KMS-11 (cell line): Measurements from ENCODE around the gene STK32C.

Experiments used
- H2AFZ ChIP-seq: fragments of 200-600 bp; sonication (generic); 2 replicates; pipeline ENCODE4 v1.6.1; 2016; ENCODE audit warnings: antibody characterized with exemption, mixed run types, low read depth
- H3K27ac ChIP-seq: fragments of 200-600 bp; sonication (generic); 2 replicates; pipeline ENCODE4 v1.6.1; 2016; ENCODE audit warnings: mild to moderate bottlenecking, mixed run types
- H3K27me3 ChIP-seq: fragments of 200-600 bp; sonication (generic); 2 replicates; pipeline ENCODE4 v1.6.1; 2017; ENCODE audit warnings: mild to moderate bottlenecking, low read depth, mixed run types, moderate library complexity; ENCODE audit not compliant: insufficient read depth
- H3K36me3 ChIP-seq: fragments of 200-600 bp; sonication (generic); 2 replicates; pipeline ENCODE4 v1.6.1; 2017; ENCODE audit warnings: mild to moderate bottlenecking, mixed run types; ENCODE audit not compliant: insufficient read depth
- H3K4me1 ChIP-seq: fragments of 200-600 bp; sonication (generic); 2 replicates; pipeline ENCODE4 v1.6.1; 2016; ENCODE audit warnings: mild to moderate bottlenecking, low read depth, mixed run types; ENCODE audit not compliant: poor library complexity, severe bottlenecking
- H3K4me2 ChIP-seq: fragments of 200-600 bp; sonication (generic); 2 replicates; pipeline ENCODE4 v1.7.0; 2016; ENCODE audit warnings: mild to moderate bottlenecking, mixed run types
- H3K4me3 ChIP-seq: fragments of 200-600 bp; sonication (generic); IDR thresholded peaks from 2 replicates; pipeline ENCODE4 v1.6.1; 2017; ENCODE audit warnings: low read depth, low read length, mixed read lengths; ENCODE audit not compliant: insufficient read depth
- H3K79me2 ChIP-seq: fragments of 200-600 bp; sonication (generic); 2 replicates; pipeline ENCODE4 v1.6.1; 2016; ENCODE audit warnings: low read depth, mixed run types; ENCODE audit not compliant: insufficient read depth
- H3K9ac ChIP-seq: fragments of 200-600 bp; sonication (generic); 2 replicates; pipeline ENCODE4 v1.6.1; 2016; ENCODE audit warnings: mild to moderate bottlenecking, mixed run types
- H4K20me1 ChIP-seq: fragments of 200-600 bp; sonication (generic); 2 replicates; pipeline ENCODE4 v1.6.1; 2016; ENCODE audit warnings: mild to moderate bottlenecking, mixed run types; ENCODE audit not compliant: insufficient read depth
- CTCF ChIP-seq: fragments of 200-600 bp; sonication (generic); conservative IDR thresholded peaks from 2 replicates; pipeline ENCODE4 v1.6.1; 2017; ENCODE audit warnings: low read depth, mild to moderate bottlenecking, antibody characterized with exemption, low read length, moderate library complexity, mixed read lengths

The STK32C gene

GRCh38 chr10:132246296-132246695, 61.5 kb downstream of the STK32C start:
- Histone ChIP-seq H3K4me1 (no peaks in the 10 kb centered on the region), H3K4me3 (no peak overlapping the region), H3K4me2 (no peak overlapping the region), H3K27me3 (peaks cover 30% of the 10 kb centered on the region), H3K79me2 (no peaks in the 10 kb centered on the region), H3K27ac (no peak overlapping the region), H3K36me3 (no peaks in the 10 kb centered on the region), H4K20me1 (no peaks in the 10 kb centered on the region), H2AFZ (no peak overlapping the region), H3K9ac (no peak overlapping the region)
- no peak for TF ChIP-seq CTCF

GRCh38 chr10:132245056-132245455, 62.7 kb downstream of the STK32C start:
- Histone ChIP-seq H3K36me3 (no peaks in the 10 kb centered on the region), H3K4me3 (no peak overlapping the region), H2AFZ (no peak overlapping the region), H3K27ac (no peak overlapping the region), H3K27me3 (peaks cover 37% of the 10 kb centered on the region), H4K20me1 (no peaks in the 10 kb centered on the region), H3K4me2 (no peak overlapping the region), H3K4me1 (no peaks in the 10 kb centered on the region), H3K9ac (no peak overlapping the region), H3K79me2 (no peaks in the 10 kb centered on the region)
- TF ChIP-seq CTCF = no peak

- H3K4me3 ChIP-seq = no peak overlapping the region
- no peaks in the 10 kb centered on the region for H3K36me3 ChIP-seq
- no peaks in the 10 kb centered on the region for H4K20me1 ChIP-seq
- H3K4me2 ChIP-seq = no peak overlapping the region
- H3K79me2 ChIP-seq = no peaks in the 10 kb centered on the region
- H3K27ac ChIP-seq = no peak overlapping the region
- H3K4me1 ChIP-seq = no peaks in the 10 kb centered on the region
- peaks cover 40% of the 10 kb centered on the region for H3K27me3 ChIP-seq
- no peak overlapping the region for H3K9ac ChIP-seq
- no peak for TF ChIP-seq CTCF
- H2AFZ ChIP-seq = no peak overlapping the region
Measured at GRCh38 chr10:132243626-132244025, 64.1 kb downstream of the STK32C start.

- Histone ChIP-seq H3K4me2 (no peak overlapping the region), H3K27me3 (peaks cover 43% of the 10 kb centered on the region), H3K36me3 (no peaks in the 10 kb centered on the region), H3K9ac (no peak overlapping the region), H3K27ac (no peak overlapping the region), H4K20me1 (no peaks in the 10 kb centered on the region), H3K4me3 (no peak overlapping the region), H3K4me1 (no peaks in the 10 kb centered on the region), H2AFZ (no peak overlapping the region), H3K79me2 (no peaks in the 10 kb centered on the region)
- TF ChIP-seq CTCF = no peak
Measured at GRCh38 chr10:132243141-132243540, 64.6 kb downstream of the STK32C start.
